ENCODE data around the gene FNDC11.

GRCh38 chr20:63556873-63557478 is 3.0 kb downstream of the FNDC11 start:
- TF ChIP-seq CTCF (IDR thresholded peaks at IDR 0.05) (no peak), POLR2A (IDR thresholded peaks at IDR 0.05) (no peak)
